Left cardiac atrium (tissue), 4 donors: ENCODE data around the gene HCN2. TPM values are rescaled to one million over a fixed set of nuclear protein-coding genes. Genes with fewer than 3 reads are reported as not detected.

Experiments used
- ATAC-seq, 2 donors: fragments of 200-7000 bp; cut with Tn5 transposase; one replicate each; pipeline ENCODE4 v1.9.1; 2020; ENCODE audit warnings: mild to moderate bottlenecking in 2 of 2, moderate library complexity in 2 of 2
- DNase-seq: peaks from one replicate; pipeline ENCODE4 v3.0.0-alpha.2; 2020
- intact Hi-C, 2 donors: fragments of 100-400 bp; cut with DNase I; formaldehyde crosslinking; loops; one replicate each; pipeline versions ENCODE4 v1.14.1 to v1.15.1; 2022 to 2023
- total RNA-seq, 2 donors: library from RNA; stranded (reverse); fragmentation: NEBNext Ultra II Directional; extraction: Animal tissue kit (Norgen Biotek cat#: 25700); gene quantifications; one replicate each; pipeline ENCODE4 v1.2.1, GENCODE V29; 2021
- donor health status: DM: no; HTN: yes; CAD: no.
- donor health status: DM: no; HTN: yes; CAD: no; lungs with severe emphysema.
- donor health status: DM: yes; HTN: yes; CAD: no.
- donor health status: Dilated cardiomyopathy.

Gene HCN2
- total RNA-seq, 2 donors from 2014 or later = 4.3 to 10.0 TPM

- intact Hi-C loops = loop anchor here in 1 of 2 donors (10.0 kb wide), 1 partner anchor 165 kb away; no protein-coding TSS in a partner anchor
- no peak for ATAC-seq
- no peak for DNase-seq
Measured at GRCh38 chr19:570251-570686, 19.4 kb upstream of the HCN2 start.

- DNase-seq (no peak), ATAC-seq (no peak)
- intact Hi-C loops = loop anchor here in 1 of 2 donors (10.0 kb wide), 1 partner anchor 164 kb away; no protein-coding TSS in a partner anchor
Measured at GRCh38 chr19:570937-571565, 18.6 kb upstream of the HCN2 start.

- no peak for ATAC-seq
- DNase-seq = no peak
- intact Hi-C loops = loop anchor here in 1 of 2 donors (10.0 kb wide), 1 partner anchor 163 kb away; no protein-coding TSS in a partner anchor
Measured at GRCh38 chr19:571566-571974, 18.1 kb upstream of the HCN2 start.

- ATAC-seq = peak; percentile 83 to 87
- intact Hi-C loops = loop anchor here (2.0 to 10.0 kb wide), 2 partner anchors 39 to 163 kb away; no protein-coding TSS in a partner anchor
- DNase-seq = peak; percentile 99
Measured at GRCh38 chr19:572140-572742, 17.4 kb upstream of the HCN2 start, which contains the start of gene BSG. BSG (plus strand) TSS chr19:572596; CDS start chr19:572635, 39 bp downstream.

- intact Hi-C loops = loop anchor here (2.0 to 10.0 kb wide), 2 partner anchors 40 to 162 kb away; no protein-coding TSS in a partner anchor
- ATAC-seq (peak; percentile 4 to 8), DNase-seq (peak; percentile 59)
Measured at GRCh38 chr19:572743-573518, 16.8 kb upstream of the HCN2 start.

- DNase-seq (no peak), ATAC-seq (no peak)
- intact Hi-C loops = loop anchor here (2.0 to 10.0 kb wide), 2 partner anchors 41 to 161 kb away; no protein-coding TSS in a partner anchor
Measured at GRCh38 chr19:573519-573825, 16.2 kb upstream of the HCN2 start.

GRCh38 chr19:574658-575526, 14.8 kb upstream of the HCN2 start:
- ATAC-seq (peak; percentile 21 to 36), DNase-seq (no peak)
- intact Hi-C loops = loop anchor here in 1 of 2 donors (10.0 kb wide), 1 partner anchor 160 kb away; no protein-coding TSS in a partner anchor

GRCh38 chr19:575527-576506, 13.9 kb upstream of the HCN2 start:
- intact Hi-C loops = loop anchor here in 1 of 2 donors (10.0 kb wide), 1 partner anchor 159 kb away; no protein-coding TSS in a partner anchor
- peak; percentile 42 to 53 for ATAC-seq
- peak; percentile 80 for DNase-seq

- no peak for ATAC-seq
- intact Hi-C loops = loop anchor here in 1 of 2 donors (10.0 kb wide), 1 partner anchor 158 kb away; no protein-coding TSS in a partner anchor
- DNase-seq = no peak
Measured at GRCh38 chr19:576768-577438, 12.8 kb upstream of the HCN2 start.

GRCh38 chr19:577439-578392, 12.0 kb upstream of the HCN2 start:
- no peak for DNase-seq
- intact Hi-C loops = loop anchor here in 1 of 2 donors (10.0 kb wide), 1 partner anchor 157 kb away; no protein-coding TSS in a partner anchor
- ATAC-seq = no peak

- intact Hi-C loops = loop anchor here in 1 of 2 donors (10.0 kb wide), 1 partner anchor 156 kb away; no protein-coding TSS in a partner anchor
- DNase-seq (no peak), ATAC-seq (no peak)
Measured at GRCh38 chr19:579111-579841, 10.4 kb upstream of the HCN2 start.

GRCh38 chr19:579842-580155, 9.9 kb upstream of the HCN2 start:
- ATAC-seq = no peak
- DNase-seq = no peak
- intact Hi-C loops = loop anchor here (10.0 kb wide), 2 partner anchors 55 to 155 kb away; partner anchors contain the start of genes FGF22 (in 1 of the 2) and POLRMT (in 1 of the 2)

GRCh38 chr19:580274-580835, 9.3 kb upstream of the HCN2 start:
- intact Hi-C loops = loop anchor here in 1 of 2 donors (10.0 kb wide), 1 partner anchor 54 kb away; the partner anchor contains the start of genes FGF22 and POLRMT
- ATAC-seq = no peak
- DNase-seq = no peak

GRCh38 chr19:581399-582111, 8.1 kb upstream of the HCN2 start:
- ATAC-seq (no peak), DNase-seq (no peak)
- intact Hi-C loops = loop anchor here in 1 of 2 donors (10.0 kb wide), 1 partner anchor 53 kb away; the partner anchor contains the start of genes FGF22 and POLRMT
